Astrocyte (in vitro differentiated cells and primary cell): Measurements from ENCODE around the gene KIAA1614. TPM values are rescaled to one million over a fixed set of nuclear protein-coding genes. Genes with fewer than 3 reads are reported as not detected.

Experiments used
- DNase-seq: peaks from one replicate; pipeline ENCODE4 v3.0.0-alpha.2; 2010; ENCODE audit warnings: low read depth
- FAIRE-seq: peaks from 2 replicates; lab custom pipeline; 2011; peaks lifted over from hg19 to GRCh38; lab: Jason Lieb, UNC
- H2AFZ ChIP-seq: 2 replicates; pipeline ENCODE4 v1.6.0; 2012; ENCODE audit warnings: low read depth, low read length, inconsistent platforms
- H3K27ac ChIP-seq: 2 replicates; pipeline ENCODE4 v1.5.1; 2011; ENCODE audit warnings: low read depth, low read length, inconsistent platforms
- H3K27me3 ChIP-seq: 2 replicates; pipeline ENCODE4 v1.6.0; 2011; ENCODE audit warnings: low read length, inconsistent platforms; ENCODE audit not compliant: insufficient read depth
- H3K36me3 ChIP-seq: 2 replicates; pipeline ENCODE4 v1.5.1; 2011; ENCODE audit warnings: low read length, inconsistent platforms; ENCODE audit not compliant: insufficient read depth
- H3K4me1 ChIP-seq: 2 replicates; pipeline ENCODE4 v1.5.1; 2011; ENCODE audit warnings: low read length, inconsistent platforms; ENCODE audit not compliant: insufficient read depth
- H3K4me2 ChIP-seq: 2 replicates; pipeline ENCODE4 v1.6.0; 2012; ENCODE audit warnings: low read length, inconsistent platforms
- H3K4me3 ChIP-seq: 2 replicates; pipeline ENCODE4 v1.5.1; 2011; ENCODE audit warnings: low read depth, mild to moderate bottlenecking, low read length, inconsistent platforms; ENCODE audit not compliant: insufficient read depth
- H3K79me2 ChIP-seq: 2 replicates; pipeline ENCODE4 v1.6.0; 2012; ENCODE audit warnings: mild to moderate bottlenecking, low read length, inconsistent platforms; ENCODE audit not compliant: insufficient read depth
- H3K9ac ChIP-seq: 2 replicates; pipeline ENCODE4 v1.6.0; 2012; ENCODE audit warnings: mild to moderate bottlenecking, low read length, inconsistent platforms
- H3K9me3 ChIP-seq: 2 replicates; pipeline ENCODE4 v1.5.1; 2012; ENCODE audit warnings: low read depth, mild to moderate bottlenecking, low read length, inconsistent platforms; ENCODE audit not compliant: insufficient read depth
- H4K20me1 ChIP-seq: 2 replicates; pipeline ENCODE4 v1.6.0; 2012; ENCODE audit warnings: low read length, inconsistent platforms; ENCODE audit not compliant: insufficient read depth
- H3K27ac Mint-ChIP-seq: one replicate; pipeline ENCODE4 v1.8.0; 2021; ENCODE audit warnings: mild to moderate bottlenecking, mixed read lengths; ENCODE audit not compliant: unreplicated experiment
- H3K27me3 Mint-ChIP-seq: one replicate; pipeline ENCODE4 v1.8.0; 2021; ENCODE audit warnings: low read depth, mixed read lengths; ENCODE audit not compliant: unreplicated experiment
- H3K36me3 Mint-ChIP-seq: one replicate; pipeline ENCODE4 v1.8.0; 2021; ENCODE audit warnings: low read depth, mixed read lengths; ENCODE audit not compliant: unreplicated experiment
- H3K4me1 Mint-ChIP-seq: one replicate; pipeline ENCODE4 v1.8.0; 2021; ENCODE audit warnings: low read depth, mixed read lengths; ENCODE audit not compliant: unreplicated experiment
- H3K4me3 Mint-ChIP-seq: one replicate; pipeline ENCODE4 v1.8.0; 2021; ENCODE audit warnings: mild to moderate bottlenecking, moderate library complexity, mixed read lengths; ENCODE audit not compliant: unreplicated experiment
- H3K9me3 Mint-ChIP-seq: one replicate; pipeline ENCODE4 v1.8.0; 2021; ENCODE audit warnings: mild to moderate bottlenecking, mixed read lengths; ENCODE audit not compliant: unreplicated experiment
- CTCF ChIP-seq: IDR thresholded peaks from 2 replicates; pipeline ENCODE4 v1.5.1; 2011; ENCODE audit warnings: low read depth, mild to moderate bottlenecking, inconsistent platforms, low read length, moderate library complexity; ENCODE audit not compliant: insufficient read depth
- EZH2 ChIP-seq: IDR thresholded peaks from 2 replicates; pipeline ENCODE4 v1.6.1; 2012; ENCODE audit warnings: mild to moderate bottlenecking, low read length, inconsistent platforms; ENCODE audit not compliant: insufficient read depth
- total RNA-seq: library from RNA; stranded (reverse); gene quantifications from 2 replicates; pipeline ENCODE4 v1.2.1, GENCODE V29; 2021

Gene KIAA1614
- total RNA-seq, 1 donor from 2014 or later = 0.84 TPM

DNA sequence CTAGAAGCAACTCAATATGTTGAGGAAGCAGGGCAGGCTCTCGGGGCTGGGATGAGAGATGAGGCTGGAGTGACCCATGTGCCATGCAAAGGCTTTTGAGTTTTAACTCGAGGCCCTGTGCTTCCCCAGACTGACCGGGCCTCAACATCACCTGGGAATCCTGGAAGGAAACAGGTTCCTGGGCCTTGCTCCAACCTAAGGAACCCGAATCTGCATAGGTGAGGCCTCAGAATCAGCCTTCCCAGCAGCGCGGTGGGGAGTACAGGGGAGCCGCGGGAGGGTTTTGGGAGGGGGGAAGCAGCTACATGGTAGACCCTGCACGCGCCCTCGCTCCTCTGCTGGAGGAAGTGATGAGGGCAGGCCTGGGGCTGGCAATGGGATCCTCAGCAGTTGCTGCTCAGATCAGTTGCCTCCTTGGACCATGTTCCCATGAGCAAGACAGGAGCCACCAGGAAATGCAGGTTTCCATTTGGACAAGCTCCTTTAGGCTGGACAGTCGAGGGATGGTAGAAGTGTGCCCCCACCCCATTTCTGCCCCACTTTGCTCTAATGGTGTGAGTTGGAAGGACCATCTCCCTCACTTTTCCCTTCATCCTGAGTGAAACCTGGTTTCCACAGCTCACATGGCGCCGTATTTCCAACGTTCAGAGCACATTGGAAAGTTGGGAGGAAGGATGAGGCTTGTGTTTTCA lies 4.5 kb upstream of the KIAA1614 start:
- Histone ChIP-seq H3K27ac (no peak overlapping the region), H3K4me1 (peaks cover 8% of the 10 kb centered on the region), H3K79me2 (no peaks in the 10 kb centered on the region), H3K27me3 (no peaks in the 10 kb centered on the region), H3K36me3 (no peaks in the 10 kb centered on the region), H3K4me2 (no peak overlapping the region), H4K20me1 (no peaks in the 10 kb centered on the region), H3K4me3 (no peak overlapping the region), H3K9ac (no peak overlapping the region), H3K9me3 (no peaks in the 10 kb centered on the region), H2AFZ (no peak overlapping the region)
- Mint-ChIP-seq H3K9me3 (no peaks in the 10 kb centered on the region), H3K4me3 (no peak overlapping the region), H3K36me3 (peaks cover 3% of the 10 kb centered on the region), H3K27ac (no peak overlapping the region), H3K27me3 (peaks cover 36% of the 10 kb centered on the region), H3K4me1 (peaks cover 2% of the 10 kb centered on the region)
- FAIRE-seq (no peak), DNase-seq (no peak)
- TF ChIP-seq EZH2 (no peak), CTCF (no peak)

DNA sequence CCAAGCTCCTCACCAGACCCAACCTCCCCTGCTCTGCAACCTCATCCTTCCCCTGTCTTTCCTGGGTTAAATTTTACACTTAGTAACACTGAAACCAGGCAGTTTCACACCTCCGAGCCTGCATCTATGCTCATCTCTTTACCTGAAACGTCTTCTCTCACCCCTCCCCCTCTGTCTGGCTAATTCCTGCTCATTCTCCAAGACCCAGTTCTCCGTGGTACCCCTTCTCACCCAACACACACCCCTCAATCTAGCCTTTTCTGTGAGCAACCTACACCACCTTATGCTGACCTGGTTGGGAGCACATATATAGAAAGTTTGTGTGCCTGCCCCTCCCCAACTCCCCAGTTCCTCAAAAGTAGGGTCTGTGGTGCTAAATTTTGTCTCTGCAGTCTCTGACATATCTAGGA lies 3.7 kb upstream of the KIAA1614 start:
- FAIRE-seq = no peak
- Histone ChIP-seq H3K4me3 (no peak overlapping the region), H2AFZ (no peak overlapping the region), H3K4me1 (peaks cover 8% of the 10 kb centered on the region), H3K79me2 (no peaks in the 10 kb centered on the region), H3K9me3 (no peaks in the 10 kb centered on the region), H3K9ac (no peak overlapping the region), H3K27ac (no peak overlapping the region), H3K27me3 (no peaks in the 10 kb centered on the region), H3K36me3 (no peaks in the 10 kb centered on the region), H4K20me1 (no peaks in the 10 kb centered on the region), H3K4me2 (no peak overlapping the region)
- H3K36me3 Mint-ChIP-seq = peaks cover 3% of the 10 kb centered on the region
- DNase-seq = no peak
- H3K4me3 Mint-ChIP-seq = no peak overlapping the region
- TF ChIP-seq CTCF (no peak), EZH2 (no peak)
- peaks cover 44% of the 10 kb centered on the region for H3K27me3 Mint-ChIP-seq
- no peaks in the 10 kb centered on the region for H3K9me3 Mint-ChIP-seq
- peaks cover 2% of the 10 kb centered on the region for H3K4me1 Mint-ChIP-seq
- H3K27ac Mint-ChIP-seq = no peak overlapping the region

- no peak overlapping the region for H3K9ac ChIP-seq
- FAIRE-seq (no peak), DNase-seq (no peak)
- H3K79me2 ChIP-seq = no peaks in the 10 kb centered on the region
- Mint-ChIP-seq H3K4me1 (peaks cover 2% of the 10 kb centered on the region), H3K27me3 (peaks cover 47% of the 10 kb centered on the region), H3K27ac (no peak overlapping the region), H3K9me3 (no peaks in the 10 kb centered on the region), H3K4me3 (no peak overlapping the region), H3K36me3 (peaks cover 3% of the 10 kb centered on the region)
- no peaks in the 10 kb centered on the region for H4K20me1 ChIP-seq
- H2AFZ ChIP-seq = no peak overlapping the region
- H3K4me1 ChIP-seq = peaks cover 8% of the 10 kb centered on the region
- no peaks in the 10 kb centered on the region for H3K9me3 ChIP-seq
- TF ChIP-seq EZH2 (no peak), CTCF (no peak)
- H3K4me2 ChIP-seq = no peak overlapping the region
- no peak overlapping the region for H3K27ac ChIP-seq
- no peaks in the 10 kb centered on the region for H3K27me3 ChIP-seq
- H3K36me3 ChIP-seq = no peaks in the 10 kb centered on the region
- H3K4me3 ChIP-seq = no peak overlapping the region
These were observed 3.2 kb upstream of the KIAA1614 start for GRCh38 chr1:180909462-180909976.
